Hepatocyte (in vitro differentiated cells): ENCODE results near the gene TMEM123.

ENCODE experiments used
- CTCF ChIP-seq: fragments of 200-600 bp; sonication (generic); IDR thresholded peaks from 2 replicates; pipeline ENCODE4 v1.5.1; 2016; ENCODE audit warnings: antibody characterized with exemption, mild to moderate bottlenecking; ENCODE audit not compliant: poor library complexity
- EZH2phosphoT487 ChIP-seq: fragments of 200-600 bp; sonication (generic); IDR thresholded peaks from one replicate; pipeline ENCODE4 v1.6.1; 2018; ENCODE audit warnings: antibody characterized with exemption, mild to moderate bottlenecking, low read depth, moderate library complexity; ENCODE audit not compliant: unreplicated experiment, severe bottlenecking

DNA sequence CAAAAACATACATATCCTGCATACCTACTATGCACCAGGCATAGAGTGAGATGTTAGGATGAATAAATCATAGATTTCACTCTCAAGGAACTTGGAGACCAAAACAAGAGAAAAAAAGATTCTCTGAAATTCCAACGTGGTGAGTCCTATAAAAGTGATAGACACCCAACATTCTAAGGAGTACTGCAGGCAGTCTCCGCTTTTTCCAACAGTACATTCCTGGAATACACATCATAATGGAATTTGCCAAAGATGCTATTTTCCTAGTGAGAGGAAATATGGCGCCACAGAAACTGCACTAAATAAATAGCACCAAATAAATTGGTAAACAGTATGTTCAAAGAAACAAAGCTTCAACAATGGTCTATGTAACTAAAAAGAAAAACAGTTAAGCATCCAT lies 6.0 kb downstream of the TMEM123 start:
- TF ChIP-seq EZH2phosphoT487: no peak
- no peak for TF ChIP-seq CTCF
